Right ventricle myocardium inferior (tissue), 1 donor: ENCODE data around the gene DGUOK. TPM values are rescaled to one million over a fixed set of nuclear protein-coding genes. Genes with fewer than 3 reads are reported as not detected.

Experiments used
- ATAC-seq: fragments of 200-7000 bp; cut with Tn5 transposase; one replicate; pipeline ENCODE4 v1.9.1; 2020; ENCODE audit warnings: mild to moderate bottlenecking, moderate library complexity
- DNase-seq: peaks from one replicate; pipeline ENCODE4 v3.0.0; 2021; ENCODE audit errors: missing footprints
- intact Hi-C: fragments of 100-400 bp; cut with DNase I; formaldehyde crosslinking; loops from one replicate; pipeline ENCODE4 v1.11.0; 2022
- total RNA-seq: library from RNA; stranded (reverse); fragmentation: NEBNext Ultra II Directional; extraction: Animal tissue kit (Norgen Biotek cat#: 25700); gene quantifications from one replicate; pipeline ENCODE4 v1.2.1, GENCODE V29; 2021
- donor health status: DM: no; HTN: yes; CAD: no; lungs with severe emphysema.

Gene DGUOK
- total RNA-seq, 1 donor from 2014 or later, result 17.9 TPM

- peak; percentile 80 for DNase-seq
- peak; percentile 38 for ATAC-seq
These were observed 58.8 kb downstream of the DGUOK start for GRCh38 chr2:73985308-73986084.

GRCh38 chr2:73986085-73986681 is 59.5 kb downstream of the DGUOK start:
- intact Hi-C loops, result loop anchor here (5.0 to 10.0 kb wide), 2 partner anchors 161 kb away; partner anchors contain the start of genes BOLA3 and STAMBP
- DNase-seq, result no peak
- no peak for ATAC-seq

More at GRCh38 chr2:73985308-73986084, 58.8 kb downstream of the DGUOK start:
- intact Hi-C loops, result loop anchor here (5.0 to 10.0 kb wide), 2 partner anchors 161 to 162 kb away; partner anchors contain the start of genes BOLA3 and STAMBP

- ATAC-seq (peak; percentile 71), DNase-seq (no peak)
- intact Hi-C loops, result loop anchor here (5.0 to 10.0 kb wide), 2 partner anchors 160 to 163 kb away; partner anchors contain the start of genes BOLA3 and STAMBP
These were observed 60.6 kb downstream of the DGUOK start for GRCh38 chr2:73987109-73987947.

GRCh38 chr2:73987948-73988700 is 61.4 kb downstream of the DGUOK start:
- intact Hi-C loops, result loop anchor here (5.0 to 10.0 kb wide), 2 partner anchors 159 to 163 kb away; partner anchors contain the start of genes BOLA3 and STAMBP
- no peak for DNase-seq
- ATAC-seq, result no peak

- no peak for DNase-seq
- intact Hi-C loops, result loop anchor here (5.0 to 10.0 kb wide), 2 partner anchors 157 to 165 kb away; partner anchors contain the start of genes BOLA3 and STAMBP
- ATAC-seq, result no peak
These were observed 63.3 kb downstream of the DGUOK start for GRCh38 chr2:73989972-73990371.

GRCh38 chr2:73990531-73990930 is 63.9 kb downstream of the DGUOK start:
- ATAC-seq (no peak), DNase-seq (no peak)
- intact Hi-C loops, result no loop called here

GRCh38 chr2:73992036-73992435 is 65.4 kb downstream of the DGUOK start:
- no peak for ATAC-seq
- intact Hi-C loops, result no loop called here
- DNase-seq, result no peak

GRCh38 chr2:73993376-73993775 is 66.7 kb downstream of the DGUOK start:
- ATAC-seq (no peak), DNase-seq (no peak)
- intact Hi-C loops, result no loop called here

- intact Hi-C loops, result no loop called here
- no peak for DNase-seq
- no peak for ATAC-seq
These were observed 67.1 kb downstream of the DGUOK start for GRCh38 chr2:73993778-73994177.

GRCh38 chr2:73994178-73994831 is 67.6 kb downstream of the DGUOK start:
- intact Hi-C loops, result no loop called here
- peak; percentile 48 for ATAC-seq
- no peak for DNase-seq

- intact Hi-C loops, result no loop called here
- no peak for DNase-seq
These were observed 69.1 kb downstream of the DGUOK start for GRCh38 chr2:73995810-73996209.

GRCh38 chr2:73997813-73998212 is 71.1 kb downstream of the DGUOK start:
- intact Hi-C loops, result no loop called here
- ATAC-seq (no peak), DNase-seq (no peak)

More at GRCh38 chr2:73995810-73996209, 69.1 kb downstream of the DGUOK start:
- no peak for ATAC-seq

GRCh38 chr2:73998451-73998850 is 71.8 kb downstream of the DGUOK start:
- intact Hi-C loops, result no loop called here
- ATAC-seq (no peak), DNase-seq (no peak)

GRCh38 chr2:73998933-73999332 is 72.3 kb downstream of the DGUOK start:
- ATAC-seq, result no peak
- intact Hi-C loops, result no loop called here
- DNase-seq, result no peak

- DNase-seq (no peak), ATAC-seq (no peak)
- intact Hi-C loops, result loop anchor here (5.0 kb wide), 1 partner anchor 73 kb away; the partner anchor contains the start of gene DGUOK
These were observed 73.4 kb downstream of the DGUOK start for GRCh38 chr2:73999881-74000597.

- intact Hi-C loops, result loop anchor here (5.0 kb wide), 1 partner anchor 73 kb away; the partner anchor contains the start of gene DGUOK
- no peak for DNase-seq
- no peak for ATAC-seq
These were observed 74.0 kb downstream of the DGUOK start for GRCh38 chr2:74000666-74001065.

GRCh38 chr2:74001121-74001520 is 74.4 kb downstream of the DGUOK start:
- DNase-seq (no peak), ATAC-seq (no peak)
- intact Hi-C loops, result loop anchor here (5.0 kb wide), 1 partner anchor 74 kb away; the partner anchor contains the start of gene DGUOK
